Lung (tissue), 12 donors: ENCODE data around the gene KDM6B. TPM values are rescaled to one million over a fixed set of nuclear protein-coding genes. Genes with fewer than 3 reads are reported as not detected.

Experiments used
- ATAC-seq: fragments of 200-7000 bp; cut with Tn5 transposase; one replicate; pipeline ENCODE4 v1.9.1; 2020; ENCODE audit warnings: moderate number of reproducible peaks; ENCODE audit not compliant: insufficient read depth, low FRiP score
- DNase-seq, 3 donors: peaks; one replicate each; pipeline ENCODE4 v3.0.0-alpha.2; 2013 to 2017
- H3K27ac ChIP-seq, 2 donors: one replicate each; pipeline ENCODE4 v1.5.1; 2013; ENCODE audit warnings: mild to moderate bottlenecking in 2 of 2, moderate library complexity in 2 of 2, control low read depth in 1 of 2, inconsistent platforms in 1 of 2, low read depth in 1 of 2, low read length in 1 of 2
- H3K27me3 ChIP-seq, 3 donors: one replicate each; pipeline ENCODE4 v1.5.1; 2013; ENCODE audit warnings: low read length in 2 of 3; ENCODE audit not compliant: control insufficient read depth in 3 of 3, insufficient read depth in 3 of 3
- H3K36me3 ChIP-seq, 4 donors: one replicate each; pipeline ENCODE4 v1.5.1; 2013; ENCODE audit warnings: low read length in 4 of 4, mild to moderate bottlenecking in 1 of 4, moderate library complexity in 1 of 4; ENCODE audit not compliant: control insufficient read depth in 4 of 4, insufficient read depth in 4 of 4
- H3K4me1 ChIP-seq, 5 donors: one replicate each; pipeline ENCODE4 v1.5.1; 2013; ENCODE audit warnings: low read length in 5 of 5, mild to moderate bottlenecking in 2 of 5, moderate library complexity in 1 of 5; ENCODE audit not compliant: control insufficient read depth in 5 of 5, insufficient read depth in 5 of 5
- H3K4me3 ChIP-seq: one replicate; pipeline ENCODE4 v1.5.1; 2013; ENCODE audit warnings: mild to moderate bottlenecking, control low read depth, moderate library complexity
- H3K9ac ChIP-seq, 2 donors: one replicate each; pipeline ENCODE4 v1.5.1; 2013; ENCODE audit warnings: low read length in 2 of 2, control low read depth in 1 of 2; ENCODE audit not compliant: insufficient read depth in 1 of 2
- H3K9me3 ChIP-seq, 4 donors: one replicate each; pipeline ENCODE4 v1.5.1; 2013; ENCODE audit warnings: low read length in 3 of 4, mild to moderate bottlenecking in 1 of 4, moderate library complexity in 1 of 4; ENCODE audit not compliant: control insufficient read depth in 4 of 4, insufficient read depth in 3 of 4
- WGBS, 2 donors: extraction: QIAGEN DNeasy Blood & Tissue Kit; methylation state at CpG; one replicate each; pipeline ENCODE4 v1.1.7; 2013; 5-methylcytosine and 5-hydroxymethylcytosine counted together
- polyA plus RNA-seq, 2 donors: library from polyadenylated mRNA; stranded (reverse); fragments of 200-250 nt; gene quantifications; one replicate each; pipeline ENCODE4 v1.2.1, GENCODE V29; 2013
- total RNA-seq, 2 donors: library from RNA; depleted of rRNA in 1 of 2; stranded (reverse); fragments of >200 nt in 1 of 2; gene quantifications; one replicate each; pipeline ENCODE4 v1.2.1, GENCODE V29; 2014 to 2021
- TF ChIP-seq, protein P1 (sequence below): IDR thresholded peaks from 2 replicates; pipeline ENCODE4 v1.5.1; 2012; ENCODE audit warnings: mild to moderate bottlenecking; ENCODE audit errors: control extremely low read depth, extremely low read depth
- donor health status: control.
- donor health status: control.
- donor health status: Bipolar disorder and iron deficiency.
- donor health status: healthy.
- donor health status: DM: yes; HTN: yes; CAD: no.

KDM6B gene
- total and polyA plus RNA-seq, 4 donors: 21.0 to 52.9 (median 34.5) TPM

DNA sequence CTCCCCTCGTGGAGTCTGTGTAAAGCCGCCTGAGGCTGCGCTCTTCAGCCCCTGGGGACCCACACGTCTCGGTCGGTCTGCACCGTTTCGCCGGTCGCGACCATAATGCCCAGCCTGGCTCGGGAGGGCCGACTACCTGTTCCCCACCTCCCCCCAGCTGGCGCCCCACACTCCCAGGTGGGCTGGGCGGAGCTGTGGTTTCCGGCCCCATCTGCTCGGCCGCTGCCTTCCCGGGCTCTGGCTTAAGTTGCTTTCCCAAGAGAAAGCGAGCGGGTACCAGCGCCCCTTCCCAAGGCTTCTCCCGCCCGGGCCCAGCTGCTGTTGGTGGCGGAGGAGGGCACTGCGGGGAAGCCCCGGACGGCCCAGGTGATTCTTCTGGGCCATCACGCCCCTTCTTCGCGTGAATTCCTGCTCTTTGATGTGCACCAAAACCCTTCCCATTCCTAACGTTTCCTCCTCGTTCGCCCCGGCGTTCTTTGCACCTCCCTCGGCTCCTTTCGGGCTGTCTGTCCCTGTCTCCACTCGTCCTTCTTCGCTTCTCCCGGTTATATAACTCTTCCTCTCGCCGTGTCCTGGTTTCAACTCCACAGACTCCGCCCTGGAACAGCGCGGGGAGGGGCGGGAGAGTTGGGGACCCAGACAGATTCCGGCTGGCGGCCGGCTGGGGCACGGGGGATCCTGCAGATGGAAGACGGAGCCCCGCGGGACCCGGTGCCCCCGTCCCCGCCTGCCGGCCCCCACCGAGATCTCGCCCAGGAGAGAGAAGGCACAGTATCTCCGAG, 2.0 kb downstream of the KDM6B start:
- H3K4me3 ChIP-seq: peak overlapping the region; percentile 62
- ATAC-seq: peak; percentile 12
- H3K9me3 ChIP-seq: no peaks in the 10 kb centered on the region
- DNase-seq: peak; percentile 71 to 77 (median 76)
- 0 to 1% methylated on average over 60 to 61 of the region's 61 CpGs for WGBS, 2 donors
- no peaks in the 10 kb centered on the region for H3K27me3 ChIP-seq
- peaks cover 7 to 58% (median 19%) of the 10 kb centered on the region in 5 donors for H3K4me1 ChIP-seq
- peaks cover 0 to 5% (median 4%) of the 10 kb centered on the region in 4 donors for H3K36me3 ChIP-seq
- H3K9ac ChIP-seq: peak overlapping the region; percentile 44 to 76
- peak overlapping the region; percentile 96 to 98 for H3K27ac ChIP-seq
- TF ChIP-seq, protein P1, sequence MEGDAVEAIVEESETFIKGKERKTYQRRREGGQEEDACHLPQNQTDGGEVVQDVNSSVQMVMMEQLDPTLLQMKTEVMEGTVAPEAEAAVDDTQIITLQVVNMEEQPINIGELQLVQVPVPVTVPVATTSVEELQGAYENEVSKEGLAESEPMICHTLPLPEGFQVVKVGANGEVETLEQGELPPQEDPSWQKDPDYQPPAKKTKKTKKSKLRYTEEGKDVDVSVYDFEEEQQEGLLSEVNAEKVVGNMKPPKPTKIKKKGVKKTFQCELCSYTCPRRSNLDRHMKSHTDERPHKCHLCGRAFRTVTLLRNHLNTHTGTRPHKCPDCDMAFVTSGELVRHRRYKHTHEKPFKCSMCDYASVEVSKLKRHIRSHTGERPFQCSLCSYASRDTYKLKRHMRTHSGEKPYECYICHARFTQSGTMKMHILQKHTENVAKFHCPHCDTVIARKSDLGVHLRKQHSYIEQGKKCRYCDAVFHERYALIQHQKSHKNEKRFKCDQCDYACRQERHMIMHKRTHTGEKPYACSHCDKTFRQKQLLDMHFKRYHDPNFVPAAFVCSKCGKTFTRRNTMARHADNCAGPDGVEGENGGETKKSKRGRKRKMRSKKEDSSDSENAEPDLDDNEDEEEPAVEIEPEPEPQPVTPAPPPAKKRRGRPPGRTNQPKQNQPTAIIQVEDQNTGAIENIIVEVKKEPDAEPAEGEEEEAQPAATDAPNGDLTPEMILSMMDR: no peak

DNA sequence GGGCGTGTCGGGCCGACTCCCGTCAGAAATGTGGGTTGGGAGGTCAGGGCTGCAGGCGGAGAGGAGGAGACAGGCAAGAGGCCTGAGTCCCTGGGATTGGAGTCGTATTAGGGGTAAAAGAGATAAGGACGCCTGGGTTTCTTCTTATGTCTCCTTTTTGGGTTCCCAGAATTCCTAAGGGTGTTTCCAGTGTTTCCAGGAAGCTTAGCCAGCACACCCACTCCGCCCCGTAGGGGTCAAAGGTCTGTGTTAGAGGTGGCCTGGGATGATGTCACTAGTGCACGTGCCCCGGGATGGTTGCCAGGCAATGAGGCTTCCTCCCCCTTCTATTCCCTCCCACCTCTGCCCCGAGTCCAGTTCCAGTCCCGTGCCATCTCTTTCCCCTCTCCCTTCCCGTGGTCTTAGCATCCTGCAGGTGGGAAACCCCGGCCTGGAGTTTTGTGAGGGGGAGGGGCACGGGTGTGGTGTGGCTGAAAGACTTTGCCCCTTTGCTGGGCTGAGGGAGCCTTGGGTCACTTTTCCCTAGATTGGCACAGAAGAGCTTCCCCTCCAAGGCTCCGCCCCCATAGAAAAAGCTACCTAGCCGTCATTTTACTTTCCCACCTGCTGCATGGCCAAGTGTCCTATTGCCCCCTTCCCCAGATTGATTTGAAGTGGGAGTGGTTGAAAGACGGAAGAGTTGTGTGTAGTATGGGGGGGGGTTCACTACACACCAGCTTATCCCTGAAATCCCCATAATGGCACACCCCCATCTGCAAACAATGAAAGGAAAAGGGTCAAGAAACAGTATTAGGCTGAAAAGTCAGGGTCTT, 2.8 kb downstream of the KDM6B start:
- no peaks in the 10 kb centered on the region for H3K9me3 ChIP-seq
- peak overlapping the region; percentile 96 to 98 for H3K27ac ChIP-seq
- no peaks in the 10 kb centered on the region for H3K27me3 ChIP-seq
- ATAC-seq: peak; percentile 8
- H3K4me3 ChIP-seq: peak overlapping the region; percentile 62
- TF ChIP-seq, protein P1: no peak
- DNase-seq: peak; percentile 94 to 95 (median 95)
- peaks cover 0 to 5% (median 4%) of the 10 kb centered on the region in 4 donors for H3K36me3 ChIP-seq
- peak overlapping the region in 1 of 2 donors; percentile 76 for H3K9ac ChIP-seq
- 0 to 3% methylated on average over 19 of the region's 19 CpGs for WGBS, 2 donors
- H3K4me1 ChIP-seq: peaks cover 7 to 64% (median 19%) of the 10 kb centered on the region in 5 donors

DNA sequence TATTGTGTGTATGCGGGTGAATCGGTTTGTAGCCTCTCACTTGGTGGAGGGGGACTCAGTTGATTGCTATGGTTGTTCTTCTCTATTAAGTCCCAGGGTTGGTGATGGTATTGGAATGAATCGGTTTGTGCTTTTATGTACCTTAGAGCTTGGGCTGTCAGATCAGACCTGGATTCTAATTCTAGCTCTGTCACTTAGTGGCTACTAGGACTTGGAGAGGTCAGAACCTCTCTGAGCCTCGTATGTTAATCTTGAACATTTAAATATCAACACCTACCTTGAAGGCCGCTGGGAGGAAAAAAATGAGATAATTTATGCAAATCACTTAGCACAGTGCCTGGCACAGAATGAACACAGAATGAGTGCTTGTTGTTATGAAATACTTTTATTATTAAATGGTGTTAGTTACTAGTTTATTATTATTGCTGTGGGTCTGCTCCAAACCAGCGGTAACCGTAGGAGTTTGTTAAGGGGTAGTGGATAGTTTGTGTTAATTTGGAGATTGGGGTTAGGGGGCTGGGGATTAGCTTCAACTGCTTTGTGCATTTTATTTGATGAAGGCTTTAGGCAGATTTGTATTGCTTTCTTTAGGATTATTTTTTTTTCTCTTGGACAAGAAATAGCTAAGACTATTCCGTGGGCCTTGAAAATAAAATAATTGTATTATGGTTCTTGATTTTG, 3.5 kb downstream of the KDM6B start:
- H3K4me1 ChIP-seq: peaks cover 7 to 67% (median 19%) of the 10 kb centered on the region in 5 donors
- no peak for ATAC-seq
- peak overlapping the region; percentile 96 to 98 for H3K27ac ChIP-seq
- no peak for DNase-seq
- H3K4me3 ChIP-seq: no peak overlapping the region
- H3K36me3 ChIP-seq: peaks cover 0 to 5% (median 4%) of the 10 kb centered on the region in 4 donors
- no peaks in the 10 kb centered on the region for H3K27me3 ChIP-seq
- H3K9me3 ChIP-seq: no peaks in the 10 kb centered on the region
- WGBS, 2 donors: 16% methylated on average over 8 of the region's 8 CpGs
- TF ChIP-seq, protein P1: no peak
- no peak overlapping the region for H3K9ac ChIP-seq
